ENCODE results near the gene VDAC2. TPM values are rescaled to one million over a fixed set of nuclear protein-coding genes. Genes with fewer than 3 reads are reported as not detected.

The VDAC2 gene
- total RNA-seq, 1 experiment from 2014 or later = 284 TPM

DNA sequence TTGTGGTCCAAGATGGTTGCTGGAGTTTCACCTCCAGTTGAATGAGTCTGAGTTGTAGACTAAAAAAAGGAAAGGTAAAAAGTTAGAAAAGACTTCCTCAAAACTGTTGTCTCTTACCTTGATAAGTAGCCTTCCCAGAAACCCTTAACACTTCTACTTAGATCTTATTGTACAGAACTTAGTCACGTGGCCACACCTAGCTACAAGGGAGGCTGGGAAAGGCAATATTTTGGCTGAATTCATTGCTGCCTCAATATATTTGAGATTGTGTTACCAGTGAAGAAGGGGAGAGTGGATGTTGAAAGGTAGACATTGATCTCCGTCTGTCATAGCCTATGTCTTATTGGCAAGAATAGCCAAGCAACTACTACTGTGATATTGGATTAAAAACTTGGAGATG, 35.5 kb upstream of the VDAC2 start:
- no peaks in the 10 kb centered on the region for H3K9me3 Mint-ChIP-seq
- no peak for DNase-seq (ENCODE audit: low spot score)
- ChIA-PET CTCF (interaction anchor here (1.4 kb wide), 1 partner anchor 13 kb away, joined by 3 read pairs; no protein-coding TSS in a partner anchor), POLR2A (no interaction called here)
- H3K4me3 Mint-ChIP-seq = no peak overlapping the region
- TF ChIP-seq, protein P1, sequence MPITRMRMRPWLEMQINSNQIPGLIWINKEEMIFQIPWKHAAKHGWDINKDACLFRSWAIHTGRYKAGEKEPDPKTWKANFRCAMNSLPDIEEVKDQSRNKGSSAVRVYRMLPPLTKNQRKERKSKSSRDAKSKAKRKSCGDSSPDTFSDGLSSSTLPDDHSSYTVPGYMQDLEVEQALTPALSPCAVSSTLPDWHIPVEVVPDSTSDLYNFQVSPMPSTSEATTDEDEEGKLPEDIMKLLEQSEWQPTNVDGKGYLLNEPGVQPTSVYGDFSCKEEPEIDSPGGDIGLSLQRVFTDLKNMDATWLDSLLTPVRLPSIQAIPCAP (CRISPR knock-in tag; IDR thresholded peaks at IDR 0.05) = no peak
- TF ChIP-seq ZNF263 (CRISPR knock-in tag; IDR thresholded peaks at IDR 0.05; ENCODE audit: low read depth) (no peak), FOXJ3 (CRISPR knock-in tag; IDR thresholded peaks at IDR 0.05; ENCODE audit: borderline replicate concordance) (no peak), ZNF219 (CRISPR knock-in tag; IDR thresholded peaks at IDR 0.05; ENCODE audit: borderline replicate concordance) (no peak), SP1 (CRISPR knock-in tag; conservative IDR thresholded peaks at IDR 0.05) (no peak), E2F1 (CRISPR knock-in tag; IDR thresholded peaks at IDR 0.05) (no peak), OVOL2 (CRISPR knock-in tag; IDR thresholded peaks at IDR 0.05; ENCODE audit: borderline replicate concordance) (no peak), HMGA2 (CRISPR knock-in tag; IDR thresholded peaks at IDR 0.05) (no peak), ATF6 (CRISPR knock-in tag; IDR thresholded peaks at IDR 0.05) (no peak), AR (CRISPR knock-in tag; IDR thresholded peaks at IDR 0.05) (no peak), EMX1 (CRISPR knock-in tag; IDR thresholded peaks at IDR 0.05) (no peak), E2F4 (CRISPR knock-in tag; IDR thresholded peaks at IDR 0.05; ENCODE audit: borderline replicate concordance, low read depth) (no peak), TCF7 (CRISPR knock-in tag; IDR thresholded peaks at IDR 0.05; ENCODE audit: low read depth) (no peak), SMAD3 (CRISPR knock-in tag; IDR thresholded peaks at IDR 0.05; ENCODE audit: borderline replicate concordance) (no peak)
- 0 out of 2 replicates have a peak, but pooled peaks cover 2% of the 10 kb centered on the region for H3K4me1 Mint-ChIP-seq
- H3K27me3 Mint-ChIP-seq (ENCODE audit: low read depth) = no peaks in the 10 kb centered on the region
- peaks cover 12% of the 10 kb centered on the region for H3K36me3 Mint-ChIP-seq
- peak overlapping the region; percentile 54; the same call in 1 of the 2 replicates for H3K27ac Mint-ChIP-seq
- ATAC-seq = no peak

DNA sequence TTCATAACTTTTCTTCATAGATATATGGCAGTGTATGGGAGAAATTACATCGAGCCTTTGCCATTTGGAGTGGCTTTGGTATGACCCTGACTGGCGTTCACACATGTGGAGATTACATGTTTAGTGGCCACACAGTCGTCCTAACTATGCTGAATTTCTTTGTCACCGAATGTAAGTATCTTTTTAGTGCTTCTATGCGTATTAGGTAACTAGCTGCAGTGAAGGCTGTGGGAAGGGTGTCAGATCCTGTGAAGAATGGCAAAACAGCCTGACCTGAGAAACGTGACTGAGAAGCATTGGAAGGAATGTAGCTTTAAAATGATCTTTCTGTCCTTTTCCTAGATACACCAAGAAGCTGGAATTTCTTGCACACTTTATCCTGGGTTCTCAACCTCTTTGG, 34.5 kb upstream of the VDAC2 start:
- TF ChIP-seq, protein P2, sequence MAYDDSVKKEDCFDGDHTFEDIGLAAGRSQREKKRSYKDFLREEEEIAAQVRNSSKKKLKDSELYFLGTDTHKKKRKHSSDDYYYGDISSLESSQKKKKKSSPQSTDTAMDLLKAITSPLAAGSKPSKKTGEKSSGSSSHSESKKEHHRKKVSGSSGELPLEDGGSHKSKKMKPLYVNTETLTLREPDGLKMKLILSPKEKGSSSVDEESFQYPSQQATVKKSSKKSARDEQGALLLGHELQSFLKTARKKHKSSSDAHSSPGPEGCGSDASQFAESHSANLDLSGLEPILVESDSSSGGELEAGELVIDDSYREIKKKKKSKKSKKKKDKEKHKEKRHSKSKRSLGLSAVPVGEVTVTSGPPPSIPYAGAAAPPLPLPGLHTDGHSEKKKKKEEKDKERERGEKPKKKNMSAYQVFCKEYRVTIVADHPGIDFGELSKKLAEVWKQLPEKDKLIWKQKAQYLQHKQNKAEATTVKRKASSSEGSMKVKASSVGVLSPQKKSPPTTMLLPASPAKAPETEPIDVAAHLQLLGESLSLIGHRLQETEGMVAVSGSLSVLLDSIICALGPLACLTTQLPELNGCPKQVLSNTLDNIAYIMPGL (CRISPR knock-in tag; IDR thresholded peaks at IDR 0.05) = no peak
- TF ChIP-seq ZNF138 (CRISPR knock-in tag; conservative IDR thresholded peaks at IDR 0.05) (no peak), ZSCAN18 (CRISPR knock-in tag; IDR thresholded peaks at IDR 0.05) (no peak), MLX (CRISPR knock-in tag; IDR thresholded peaks at IDR 0.05) (no peak)
- TF ChIP-seq, protein P3, sequence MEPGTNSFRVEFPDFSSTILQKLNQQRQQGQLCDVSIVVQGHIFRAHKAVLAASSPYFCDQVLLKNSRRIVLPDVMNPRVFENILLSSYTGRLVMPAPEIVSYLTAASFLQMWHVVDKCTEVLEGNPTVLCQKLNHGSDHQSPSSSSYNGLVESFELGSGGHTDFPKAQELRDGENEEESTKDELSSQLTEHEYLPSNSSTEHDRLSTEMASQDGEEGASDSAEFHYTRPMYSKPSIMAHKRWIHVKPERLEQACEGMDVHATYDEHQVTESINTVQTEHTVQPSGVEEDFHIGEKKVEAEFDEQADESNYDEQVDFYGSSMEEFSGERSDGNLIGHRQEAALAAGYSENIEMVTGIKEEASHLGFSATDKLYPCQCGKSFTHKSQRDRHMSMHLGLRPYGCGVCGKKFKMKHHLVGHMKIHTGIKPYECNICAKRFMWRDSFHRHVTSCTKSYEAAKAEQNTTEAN (CRISPR knock-in tag; IDR thresholded peaks at IDR 0.05) = no peak
- Mint-ChIP-seq H3K4me3 (no peak overlapping the region), H3K4me1 (no peaks in the 10 kb centered on the region), H3K27me3 (ENCODE audit: low read depth) (no peaks in the 10 kb centered on the region), H3K9me3 (no peaks in the 10 kb centered on the region), H3K36me3 (peaks cover 11% of the 10 kb centered on the region), H3K27ac (no peak overlapping the region)
- ATAC-seq (no peak), DNase-seq (ENCODE audit: low spot score) (no peak)
- CTCF ChIA-PET = interaction anchor here (1.4 to 1.5 kb wide), 2 partner anchors 12 to 60 kb away, joined by 3 to 7 read pairs; partner anchors contain the start of gene COMTD1
- POLR2A ChIA-PET = no interaction called here
